ENCODE results near the gene IGSF11. TPM values are rescaled to one million over a fixed set of nuclear protein-coding genes. Genes with fewer than 3 reads are reported as not detected.

IGSF11 gene
- total RNA-seq, 1 donor from 2014 or later = 0.39 TPM

- Histone ChIP-seq H3K27me3 (ENCODE audit: insufficient read depth, low read length) (no peaks in the 10 kb centered on the region), H3K9ac (ENCODE audit: low read length) (no peak overlapping the region), H3K4me3 (ENCODE audit: insufficient read depth, low read depth, low read length) (no peak overlapping the region), H3K79me2 (ENCODE audit: insufficient read depth, low read length) (no peaks in the 10 kb centered on the region), H3K4me2 (ENCODE audit: low read length) (no peak overlapping the region), H3K4me1 (ENCODE audit: insufficient read depth, low read length) (no peaks in the 10 kb centered on the region), H4K20me1 (ENCODE audit: insufficient read depth, low read length) (no peaks in the 10 kb centered on the region), H3K36me3 (ENCODE audit: insufficient read depth, low read length) (no peaks in the 10 kb centered on the region), H2AFZ (ENCODE audit: low read depth, low read length) (no peak overlapping the region), H3K27ac (ENCODE audit: low read depth, low read length) (no peak overlapping the region), H3K9me3 (ENCODE audit: insufficient read depth, low read depth, low read length) (no peaks in the 10 kb centered on the region)
- H3K4me1 Mint-ChIP-seq (ENCODE audit: low read depth, unreplicated experiment) = peaks cover 4% of the 10 kb centered on the region
- H3K9me3 Mint-ChIP-seq (ENCODE audit: unreplicated experiment) = no peaks in the 10 kb centered on the region
- H3K4me3 Mint-ChIP-seq (ENCODE audit: unreplicated experiment) = no peak overlapping the region
- no peaks in the 10 kb centered on the region for H3K27me3 Mint-ChIP-seq (ENCODE audit: low read depth, unreplicated experiment)
- no peak overlapping the region for H3K27ac Mint-ChIP-seq (ENCODE audit: unreplicated experiment)
- H3K36me3 Mint-ChIP-seq (ENCODE audit: low read depth, unreplicated experiment) = no peaks in the 10 kb centered on the region
- DNase-seq (ENCODE audit: low read depth) (no peak), FAIRE-seq (no peak)
- TF ChIP-seq CTCF (IDR thresholded peaks at IDR 0.05; ENCODE audit: insufficient read depth, low read depth, low read length) = no peak
- TF ChIP-seq EZH2 (IDR thresholded peaks at IDR 0.05; ENCODE audit: insufficient read depth, low read length) = no peak
Observed at GRCh38 chr3:118912188-118912587, 122.5 kb downstream of the IGSF11 start.

- no peaks in the 10 kb centered on the region for H3K4me1 ChIP-seq (ENCODE audit: insufficient read depth, low read length)
- H3K27ac ChIP-seq (ENCODE audit: low read depth, low read length) = no peak overlapping the region
- no peak for TF ChIP-seq EZH2 (IDR thresholded peaks at IDR 0.05; ENCODE audit: insufficient read depth, low read length)
- TF ChIP-seq CTCF (IDR thresholded peaks at IDR 0.05; ENCODE audit: insufficient read depth, low read depth, low read length) = no peak
- no peaks in the 10 kb centered on the region for H3K27me3 ChIP-seq (ENCODE audit: insufficient read depth, low read length)
- H2AFZ ChIP-seq (ENCODE audit: low read depth, low read length) = no peak overlapping the region
- H3K4me1 Mint-ChIP-seq (ENCODE audit: low read depth, unreplicated experiment) = peaks cover 4% of the 10 kb centered on the region
- FAIRE-seq = no peak
- no peak overlapping the region for H3K27ac Mint-ChIP-seq (ENCODE audit: unreplicated experiment)
- H3K79me2 ChIP-seq (ENCODE audit: insufficient read depth, low read length) = no peaks in the 10 kb centered on the region
- H3K4me2 ChIP-seq (ENCODE audit: low read length) = no peak overlapping the region
- H3K9me3 Mint-ChIP-seq (ENCODE audit: unreplicated experiment) = no peaks in the 10 kb centered on the region
- no peak for DNase-seq (ENCODE audit: low read depth)
- no peaks in the 10 kb centered on the region for H3K27me3 Mint-ChIP-seq (ENCODE audit: low read depth, unreplicated experiment)
- no peaks in the 10 kb centered on the region for H4K20me1 ChIP-seq (ENCODE audit: insufficient read depth, low read length)
- H3K36me3 ChIP-seq (ENCODE audit: insufficient read depth, low read length) = no peaks in the 10 kb centered on the region
- H3K9me3 ChIP-seq (ENCODE audit: insufficient read depth, low read depth, low read length) = no peaks in the 10 kb centered on the region
- H3K4me3 ChIP-seq (ENCODE audit: insufficient read depth, low read depth, low read length) = no peak overlapping the region
- H3K4me3 Mint-ChIP-seq (ENCODE audit: unreplicated experiment) = no peak overlapping the region
- H3K36me3 Mint-ChIP-seq (ENCODE audit: low read depth, unreplicated experiment) = no peaks in the 10 kb centered on the region
- H3K9ac ChIP-seq (ENCODE audit: low read length) = no peak overlapping the region
Observed at GRCh38 chr3:118910332-118910731, 124.3 kb downstream of the IGSF11 start.

- Mint-ChIP-seq H3K27ac (ENCODE audit: unreplicated experiment) (no peak overlapping the region), H3K4me1 (ENCODE audit: low read depth, unreplicated experiment) (peaks cover 4% of the 10 kb centered on the region), H3K36me3 (ENCODE audit: low read depth, unreplicated experiment) (no peaks in the 10 kb centered on the region), H3K27me3 (ENCODE audit: low read depth, unreplicated experiment) (no peaks in the 10 kb centered on the region), H3K4me3 (ENCODE audit: unreplicated experiment) (no peak overlapping the region), H3K9me3 (ENCODE audit: unreplicated experiment) (no peaks in the 10 kb centered on the region)
- H2AFZ ChIP-seq (ENCODE audit: low read depth, low read length) = no peak overlapping the region
- H3K4me3 ChIP-seq (ENCODE audit: insufficient read depth, low read depth, low read length) = no peak overlapping the region
- no peak for FAIRE-seq
- TF ChIP-seq EZH2 (IDR thresholded peaks at IDR 0.05; ENCODE audit: insufficient read depth, low read length) (no peak), CTCF (IDR thresholded peaks at IDR 0.05; ENCODE audit: insufficient read depth, low read depth, low read length) (no peak)
- H3K79me2 ChIP-seq (ENCODE audit: insufficient read depth, low read length) = no peaks in the 10 kb centered on the region
- DNase-seq (ENCODE audit: low read depth) = peak; percentile 2
- H3K4me1 ChIP-seq (ENCODE audit: insufficient read depth, low read length) = no peaks in the 10 kb centered on the region
- no peaks in the 10 kb centered on the region for H4K20me1 ChIP-seq (ENCODE audit: insufficient read depth, low read length)
- no peaks in the 10 kb centered on the region for H3K27me3 ChIP-seq (ENCODE audit: insufficient read depth, low read length)
- no peak overlapping the region for H3K27ac ChIP-seq (ENCODE audit: low read depth, low read length)
- no peaks in the 10 kb centered on the region for H3K9me3 ChIP-seq (ENCODE audit: insufficient read depth, low read depth, low read length)
- H3K9ac ChIP-seq (ENCODE audit: low read length) = no peak overlapping the region
- no peak overlapping the region for H3K4me2 ChIP-seq (ENCODE audit: low read length)
- no peaks in the 10 kb centered on the region for H3K36me3 ChIP-seq (ENCODE audit: insufficient read depth, low read length)
Observed at GRCh38 chr3:118909763-118910162, 124.9 kb downstream of the IGSF11 start.
